ENCODE measurements around the gene IFNA13.
"Not testable (repeated sequence)": the region's sequence is repeated elsewhere in the genome, so short reads cannot be mapped to it uniquely, and the experiment has no call there.

Gene IFNA13

GRCh38 chr9:21367957-21368356 lies at the start of gene IFNA13:
IFNA13 (minus strand) TSS chr9:21368057; CDS start chr9:21368010, 47 bp downstream.
- no peak for DNase-seq

DNA sequence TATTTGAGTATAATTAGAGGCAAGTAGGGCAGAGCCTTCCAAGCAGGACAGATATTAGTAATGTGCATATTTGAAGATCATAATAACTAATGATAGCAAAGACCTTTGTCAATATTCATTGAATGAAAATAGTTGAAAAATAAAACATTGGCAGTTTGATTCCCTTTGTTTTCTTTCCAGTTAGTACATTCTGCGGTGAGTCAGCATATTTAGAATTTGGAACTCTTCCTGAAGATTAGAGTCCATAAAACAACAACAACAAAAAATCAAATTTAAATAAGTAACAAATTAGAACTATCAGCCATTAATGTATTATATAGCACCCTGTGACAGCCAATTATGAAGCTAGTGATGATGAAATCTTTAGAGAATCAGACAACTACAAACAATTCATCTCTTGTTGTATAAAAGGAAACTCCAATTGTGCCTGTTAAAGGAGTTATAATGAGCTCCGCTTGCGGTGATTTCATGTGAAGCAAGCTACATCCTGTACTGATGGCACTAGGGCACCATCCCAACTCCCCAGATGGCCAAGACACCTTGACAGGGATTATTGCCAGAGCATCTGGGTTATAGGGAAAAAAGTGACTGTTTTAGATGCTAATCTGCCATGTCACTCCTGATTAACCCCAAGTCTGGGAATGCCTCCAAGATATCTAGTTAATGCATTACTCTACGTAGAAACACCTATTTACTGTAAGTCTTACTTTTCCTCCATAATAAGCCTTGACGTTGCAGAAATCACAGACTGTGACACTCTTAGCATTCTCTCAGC lies 47.8 kb upstream of the IFNA13 start:
- DNase-seq, result no peak

GRCh38 chr9:21414220-21414940 lies 46.5 kb upstream of the IFNA13 start:
- no peak for DNase-seq

GRCh38 chr9:21413624-21414023 lies 45.8 kb upstream of the IFNA13 start:
- no peak for DNase-seq

DNA sequence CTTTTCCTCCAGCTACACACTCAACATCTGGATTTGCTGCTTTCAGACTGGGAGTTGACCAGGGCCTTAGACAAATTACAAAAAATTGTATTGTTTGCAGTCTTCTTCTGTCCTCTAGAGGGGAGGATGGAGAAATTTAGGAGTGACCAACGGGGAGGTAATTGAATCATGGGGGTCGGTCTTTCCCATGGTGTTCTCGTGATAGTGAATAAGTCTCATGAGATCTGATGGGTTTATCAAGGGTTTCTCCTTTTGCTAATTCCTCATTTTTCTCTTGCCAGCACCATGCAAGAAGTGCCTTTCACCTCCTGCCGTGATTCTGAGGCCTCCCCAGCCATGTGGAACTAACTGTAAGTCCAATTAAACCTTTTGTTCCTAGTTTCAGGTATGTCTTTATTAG lies 45.3 kb upstream of the IFNA13 start:
- no peak for DNase-seq

GRCh38 chr9:21412107-21412506 lies 44.2 kb upstream of the IFNA13 start:
- no peak for DNase-seq

GRCh38 chr9:21408817-21409216 lies 41.0 kb upstream of the IFNA13 start, which contains the start of gene IFNA8:
IFNA8 (plus strand) TSS chr9:21409117; CDS start chr9:21409177, 60 bp downstream.
- no peak for DNase-seq

- no peak for DNase-seq
Measured at GRCh38 chr9:21404146-21404545, 36.3 kb upstream of the IFNA13 start.

GRCh38 chr9:21402386-21403251 lies 34.8 kb upstream of the IFNA13 start:
- no peak for DNase-seq

GRCh38 chr9:21399956-21400355 lies 32.1 kb upstream of the IFNA13 start:
- DNase-seq, result no peak

DNA sequence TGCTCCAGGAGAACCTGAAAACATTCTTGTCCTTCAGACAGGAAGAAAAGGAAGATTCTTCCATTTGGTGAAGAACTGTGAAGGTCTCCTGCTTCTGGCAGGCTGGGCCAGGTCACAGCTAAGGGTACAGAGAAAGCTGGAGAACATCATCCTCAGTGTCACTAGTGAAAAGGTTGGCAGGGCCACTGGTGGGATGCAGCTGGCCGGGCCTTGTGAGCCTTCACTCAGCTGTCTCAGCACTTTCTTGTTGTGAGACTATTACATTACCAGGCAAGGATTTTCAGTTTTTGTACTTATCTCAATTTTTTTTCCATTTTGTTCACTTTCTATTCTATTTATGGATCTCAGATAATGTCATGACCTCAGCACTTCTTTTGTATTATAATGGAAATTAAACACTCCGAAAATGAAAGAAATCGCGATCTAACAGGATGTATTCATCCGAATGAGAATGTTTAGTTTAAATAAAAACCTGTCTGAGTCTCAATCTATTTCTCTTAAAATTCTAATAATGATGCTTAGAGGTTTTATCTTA lies 31.2 kb upstream of the IFNA13 start:
- no peak for DNase-seq

- peak; percentile 41 for DNase-seq
Measured at GRCh38 chr9:21395778-21396717, 28.2 kb upstream of the IFNA13 start.

DNA sequence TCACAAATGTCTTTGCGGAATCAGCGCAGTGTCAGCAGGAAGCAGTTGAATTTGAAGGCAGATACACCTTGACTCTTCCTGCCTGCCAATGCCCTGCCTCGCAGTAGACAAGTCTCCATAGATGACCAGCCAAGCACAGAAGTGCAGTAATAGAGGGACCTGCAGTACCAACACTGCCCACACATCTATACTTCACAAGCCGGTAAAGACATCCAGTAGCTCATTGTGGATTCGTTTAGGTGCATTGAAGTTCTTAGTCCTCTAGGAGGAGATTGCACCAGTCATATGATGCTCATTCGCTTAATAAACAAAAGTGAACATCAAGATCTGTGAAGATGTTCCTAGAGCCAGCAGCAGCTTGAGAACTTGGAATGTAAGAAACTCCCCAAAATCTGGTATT lies 24.4 kb upstream of the IFNA13 start:
- no peak for DNase-seq

- DNase-seq, result no peak
Measured at GRCh38 chr9:21385131-21385670, 17.3 kb upstream of the IFNA13 start, which contains the start of gene IFNA2. IFNA2 (minus strand) TSS chr9:21385398; CDS start chr9:21385329, 69 bp downstream.

DNA sequence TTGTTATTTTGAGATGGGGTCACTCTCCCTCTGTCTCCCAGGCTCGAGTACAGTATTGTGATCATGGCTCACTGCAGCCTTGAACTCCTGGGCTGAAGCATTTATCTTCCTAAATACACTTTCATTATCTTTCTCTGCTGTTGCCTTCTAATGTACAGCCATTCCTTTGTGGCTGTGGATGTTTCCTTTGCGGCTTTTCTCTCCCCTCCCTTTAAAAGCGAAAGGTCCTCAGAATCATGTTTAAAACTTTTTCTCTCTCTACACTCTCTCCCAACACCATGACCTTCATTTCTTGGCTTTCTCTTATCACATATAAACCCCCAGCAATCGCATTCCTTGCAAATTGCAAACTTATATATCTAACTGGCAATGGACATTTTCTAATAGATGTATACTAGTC lies 15.8 kb upstream of the IFNA13 start:
- no peak for DNase-seq

DNA sequence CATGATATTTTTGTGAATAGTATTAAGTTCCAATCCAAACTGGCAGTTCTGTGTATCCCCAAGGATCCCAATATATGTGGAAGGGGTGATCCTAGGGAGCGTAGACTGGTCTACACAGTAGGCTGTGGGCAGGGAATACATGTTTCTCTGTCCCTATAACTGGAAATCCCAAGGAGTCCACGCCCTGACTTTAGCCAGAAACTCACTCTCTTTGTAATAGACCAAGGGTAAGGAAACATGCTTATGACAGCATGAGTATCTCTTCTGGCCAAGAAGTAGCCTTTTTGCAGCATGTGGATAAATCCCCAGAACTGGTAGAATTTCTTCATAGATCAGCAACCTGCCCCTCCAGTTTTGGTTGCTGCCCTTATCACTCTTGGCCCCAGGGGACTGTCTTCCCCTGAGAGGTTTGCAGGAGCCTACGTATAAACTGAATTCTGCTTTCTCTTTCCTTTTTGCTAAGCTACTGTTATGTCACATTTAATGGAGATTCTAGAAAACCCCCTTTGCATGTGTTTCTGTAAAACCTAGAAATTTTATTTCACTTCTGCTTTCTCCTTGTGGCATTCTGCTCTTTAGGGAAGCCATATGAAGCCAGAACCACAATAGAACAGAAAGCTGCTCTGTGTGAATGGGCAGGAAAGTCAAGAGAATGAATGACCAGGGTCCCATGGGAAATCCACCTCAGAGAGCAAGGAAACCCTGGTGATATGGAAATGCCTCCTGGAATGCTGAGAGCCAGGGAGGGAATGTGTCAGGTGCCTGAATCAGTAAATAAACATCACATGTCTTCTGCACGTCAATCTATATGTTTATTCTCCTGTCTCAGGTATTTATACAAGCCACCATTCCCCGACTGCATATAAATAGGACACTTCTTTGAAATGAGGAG lies 13.8 kb upstream of the IFNA13 start:
- no peak for DNase-seq

GRCh38 chr9:21371467-21371866 lies 3.6 kb upstream of the IFNA13 start:
- not testable (repeated sequence) for DNase-seq

DNA sequence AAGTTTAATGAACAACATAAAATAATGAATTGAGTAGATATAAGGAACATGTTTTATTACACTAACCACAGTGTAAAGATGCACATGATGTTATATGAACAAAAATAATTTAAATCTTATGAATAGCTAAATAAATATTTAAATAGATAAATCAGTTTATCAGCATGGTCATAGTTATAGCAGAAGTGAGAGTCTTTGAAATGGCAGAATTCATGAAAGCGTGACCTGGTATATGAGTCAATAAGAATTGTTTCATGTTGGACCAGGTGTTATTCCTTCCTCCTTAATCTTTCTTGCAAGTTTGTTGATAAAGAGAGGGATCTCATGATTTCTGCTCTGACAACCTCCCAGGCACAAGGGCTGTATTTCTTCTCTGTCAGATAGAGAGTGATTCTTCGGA lies 688 bp downstream of the IFNA13 start:
- not testable (repeated sequence) for DNase-seq

DNA sequence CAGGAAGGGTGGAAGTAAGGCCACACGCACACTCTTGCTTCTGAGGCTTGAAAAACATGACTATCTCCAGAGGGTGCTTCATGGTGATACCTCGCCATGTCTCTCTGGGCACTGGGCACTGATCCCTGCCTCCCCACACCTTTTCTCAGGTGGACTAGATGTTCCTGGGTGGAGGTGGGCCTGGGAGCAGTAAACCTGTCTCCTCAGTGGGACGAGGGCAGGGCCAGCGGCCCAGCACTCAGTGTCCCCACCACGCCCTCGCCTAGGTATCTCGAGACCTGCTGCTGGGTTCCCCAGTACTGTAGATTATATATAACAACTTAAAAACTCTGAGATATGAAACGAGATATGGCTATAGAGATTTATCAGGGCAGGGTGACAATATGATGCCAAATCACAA lies 5.6 kb downstream of the IFNA13 start:
- no peak for DNase-seq
